Neuronal stem cell (in vitro differentiated cells): ENCODE measurements around the gene GJB4.

ENCODE experiments used
- DNase-seq: peaks from one replicate; pipeline ENCODE4 v3.0.0-alpha.2; 2013; ENCODE audit warnings: low spot score
- H2AFZ ChIP-seq: one replicate; pipeline ENCODE4 v1.6.1; 2013; ENCODE audit warnings: mild to moderate bottlenecking, low read length, inconsistent platforms
- H2AK5ac ChIP-seq: 2 replicates; pipeline ENCODE4 v1.6.1; 2013; ENCODE audit warnings: low read depth, mild to moderate bottlenecking, inconsistent platforms, low read length, moderate library complexity, mixed read lengths
- H2BK120ac ChIP-seq: 2 replicates; pipeline ENCODE4 v1.6.1; 2013; ENCODE audit warnings: low read depth, mild to moderate bottlenecking, inconsistent platforms, low read length, moderate library complexity, mixed read lengths
- H2BK12ac ChIP-seq: one replicate; pipeline ENCODE4 v1.6.1; 2013; ENCODE audit warnings: low read length, inconsistent platforms
- H2BK15ac ChIP-seq: 2 replicates; pipeline ENCODE4 v1.6.1; 2013; ENCODE audit warnings: mild to moderate bottlenecking, low read length, inconsistent platforms, mixed read lengths
- H2BK5ac ChIP-seq: one replicate; pipeline ENCODE4 v1.6.1; 2013; ENCODE audit warnings: inconsistent platforms, mild to moderate bottlenecking, low read length, moderate library complexity
- H3K14ac ChIP-seq: one replicate; pipeline ENCODE4 v1.6.1; 2013; ENCODE audit warnings: low read length, inconsistent platforms
- H3K18ac ChIP-seq: 2 replicates; pipeline ENCODE4 v1.6.1; 2013; ENCODE audit warnings: low read length, inconsistent platforms
- H3K23ac ChIP-seq: 2 replicates; pipeline ENCODE4 v1.6.1; 2013; ENCODE audit warnings: low read depth, mild to moderate bottlenecking, mixed read lengths, low read length, inconsistent platforms; ENCODE audit not compliant: poor library complexity
- H3K27ac ChIP-seq: replicated peaks from 3 replicates; pipeline ENCODE4 v1.5.1; 2013; ENCODE audit warnings: low read length, inconsistent platforms
- H3K27me3 ChIP-seq, 3 experiments: 2 replicates each; pipeline ENCODE4 v1.6.1; 2013; ENCODE audit warnings: low read length in 3 of 3, mild to moderate bottlenecking in 2 of 3, inconsistent platforms in 1 of 3, low read depth in 1 of 3, mixed read lengths in 1 of 3, moderate library complexity in 1 of 3; ENCODE audit not compliant: control insufficient read depth in 3 of 3, insufficient read depth in 3 of 3
- H3K36me3 ChIP-seq, 2 donors: replicated peaks in 1 of 2; 2 replicates each; pipeline ENCODE4 v1.6.1; 2013; ENCODE audit warnings: low read length in 2 of 2; ENCODE audit not compliant: control insufficient read depth in 2 of 2, insufficient read depth in 2 of 2
- H3K4ac ChIP-seq: 2 replicates; pipeline ENCODE4 v1.6.1; 2013; ENCODE audit warnings: inconsistent platforms, mild to moderate bottlenecking, low read length, moderate library complexity
- H3K4me1 ChIP-seq, 2 donors: 1 replicate in 1 of 2; 2 replicates in 1 of 2; pipeline ENCODE4 v1.6.1; 2013; ENCODE audit warnings: low read length in 2 of 2, low read depth in 1 of 2; ENCODE audit not compliant: control insufficient read depth in 2 of 2, insufficient read depth in 1 of 2
- H3K4me2 ChIP-seq: one replicate; pipeline ENCODE4 v1.6.1; 2013; ENCODE audit warnings: mild to moderate bottlenecking, low read length, inconsistent platforms; ENCODE audit not compliant: insufficient read depth, poor library complexity, severe bottlenecking
- H3K4me3 ChIP-seq, 2 donors: 2 replicates each; pipeline ENCODE4 v1.5.1; 2013; ENCODE audit warnings: low read length in 2 of 2, mild to moderate bottlenecking in 2 of 2, inconsistent platforms in 1 of 2, moderate library complexity in 1 of 2
- H3K79me1 ChIP-seq: one replicate; pipeline ENCODE4 v1.6.1; 2013; ENCODE audit warnings: low read depth, mild to moderate bottlenecking, inconsistent platforms, low read length, moderate library complexity
- H3K9ac ChIP-seq: one replicate; pipeline ENCODE4 v1.6.1; 2013; ENCODE audit warnings: mild to moderate bottlenecking, low read depth, low read length, inconsistent platforms; ENCODE audit not compliant: poor library complexity
- H3K9me3 ChIP-seq, 2 donors: replicated peaks in 1 of 2; 2 replicates each; pipeline versions ENCODE3 to v1.6.1; 2013; ENCODE audit warnings: low read length in 2 of 2, mild to moderate bottlenecking in 2 of 2, inconsistent platforms in 1 of 2, low read depth in 1 of 2, mixed read lengths in 1 of 2, moderate library complexity in 1 of 2; ENCODE audit not compliant: control insufficient read depth in 2 of 2, insufficient read depth in 1 of 2
- H4K8ac ChIP-seq: one replicate; pipeline ENCODE4 v1.6.1; 2013; ENCODE audit warnings: low read depth, mild to moderate bottlenecking, inconsistent platforms, low read length, moderate library complexity
- H4K91ac ChIP-seq: one replicate; pipeline ENCODE4 v1.6.1; 2013; ENCODE audit warnings: low read length, low read depth, mild to moderate bottlenecking, inconsistent platforms; ENCODE audit not compliant: poor library complexity
- WGBS, 2 donors: extraction: QIAGEN DNeasy Blood & Tissue Kit; methylation state at CpG; one replicate each; pipeline ENCODE4 v1.1.7; 2013; ENCODE audit warnings: missing lambda C conversion rate in 2 of 2, mixed read lengths in 1 of 2; ENCODE audit not compliant: insufficient read length in 2 of 2, insufficient replicate concordance in 1 of 2; ENCODE audit errors: extremely low coverage in 2 of 2; 5-methylcytosine and 5-hydroxymethylcytosine counted together

The GJB4 gene

GRCh38 chr1:34784751-34785221 is 25.2 kb downstream of the GJB4 start:
- Histone ChIP-seq H3K4ac (no peak overlapping the region), H4K91ac (no peak overlapping the region), H3K9ac (no peak overlapping the region), H3K79me1 (no peaks in the 10 kb centered on the region), H3K36me3 (no peaks in the 10 kb centered on the region), H2BK15ac (no peak overlapping the region), H3K4me1 (peaks cover 0 to 6% of the 10 kb centered on the region in 2 donors), H2BK12ac (no peak overlapping the region), H3K4me3 (no peak overlapping the region), H3K18ac (no peak overlapping the region), H4K8ac (no peak overlapping the region), H2AK5ac (no peak overlapping the region), H3K4me2 (no peak overlapping the region), H3K27ac (no peak overlapping the region), H3K27me3 (peaks cover 11 to 40% (median 32%) of the 10 kb centered on the region in 3 experiments), H3K14ac (no peak overlapping the region), H3K9me3 (peaks cover 2 to 5% of the 10 kb centered on the region in 2 donors), H3K23ac (peak overlapping the region; percentile 39), H2BK5ac (no peak overlapping the region), H2AFZ (no peak overlapping the region), H2BK120ac (no peak overlapping the region)
- no CpG with 5 or more reads among the region's 28 CpGs for WGBS, 2 donors
- DNase-seq = no peak

GRCh38 chr1:34785231-34785874 is 25.8 kb downstream of the GJB4 start:
- H3K79me1 ChIP-seq = no peaks in the 10 kb centered on the region
- DNase-seq = no peak
- H3K36me3 ChIP-seq = no peaks in the 10 kb centered on the region
- no peak overlapping the region for H2BK12ac ChIP-seq
- peak overlapping the region; percentile 39 for H3K23ac ChIP-seq
- no peak overlapping the region for H4K91ac ChIP-seq
- no peak overlapping the region for H2AFZ ChIP-seq
- H2AK5ac ChIP-seq = no peak overlapping the region
- no peak overlapping the region for H3K18ac ChIP-seq
- H2BK15ac ChIP-seq = no peak overlapping the region
- no peak overlapping the region for H2BK120ac ChIP-seq
- no peak overlapping the region for H3K4me2 ChIP-seq
- no peak overlapping the region for H3K4me3 ChIP-seq
- H3K9ac ChIP-seq = peak overlapping the region; percentile 24
- H4K8ac ChIP-seq = no peak overlapping the region
- H3K27me3 ChIP-seq = peaks cover 11 to 34% (median 27%) of the 10 kb centered on the region in 3 experiments
- H3K27ac ChIP-seq = no peak overlapping the region
- WGBS, 2 donors = no CpG with 5 or more reads among the region's 22 CpGs
- H3K14ac ChIP-seq = no peak overlapping the region
- no peak overlapping the region for H3K4ac ChIP-seq
- peaks cover 0 to 6% of the 10 kb centered on the region in 2 donors for H3K4me1 ChIP-seq
- no peak overlapping the region for H2BK5ac ChIP-seq
- peaks cover 2 to 5% of the 10 kb centered on the region in 2 donors for H3K9me3 ChIP-seq

- Histone ChIP-seq H4K8ac (no peak overlapping the region), H3K4me2 (no peak overlapping the region), H2BK15ac (no peak overlapping the region), H3K79me1 (no peaks in the 10 kb centered on the region), H2AFZ (no peak overlapping the region), H3K4me1 (peaks cover 0 to 6% of the 10 kb centered on the region in 2 donors), H3K27ac (no peak overlapping the region), H3K18ac (no peak overlapping the region), H3K27me3 (peaks cover 11 to 28% (median 20%) of the 10 kb centered on the region in 3 experiments), H3K4me3 (no peak overlapping the region), H2BK120ac (no peak overlapping the region), H3K4ac (no peak overlapping the region), H3K36me3 (no peaks in the 10 kb centered on the region), H3K9ac (no peak overlapping the region), H2BK12ac (no peak overlapping the region), H2AK5ac (no peak overlapping the region), H3K14ac (no peak overlapping the region), H3K23ac (no peak overlapping the region), H4K91ac (no peak overlapping the region), H2BK5ac (no peak overlapping the region), H3K9me3 (peaks cover 2 to 5% of the 10 kb centered on the region in 2 donors)
- WGBS, 2 donors = no CpG with 5 or more reads among the region's 4 CpGs
- no peak for DNase-seq
Measured at GRCh38 chr1:34785875-34786470, 26.4 kb downstream of the GJB4 start.

- DNase-seq = peak; percentile 51
- Histone ChIP-seq H3K4me3 (no peak overlapping the region), H4K91ac (no peak overlapping the region), H2BK120ac (no peak overlapping the region), H3K36me3 (no peaks in the 10 kb centered on the region), H2AK5ac (no peak overlapping the region), H3K4me2 (no peak overlapping the region), H3K23ac (peak overlapping the region; percentile 14), H3K27ac (no peak overlapping the region), H2BK5ac (no peak overlapping the region), H3K9ac (no peak overlapping the region), H2BK12ac (no peak overlapping the region), H3K4me1 (peaks cover 0 to 3% of the 10 kb centered on the region in 2 donors), H3K9me3 (peaks cover 2 to 5% of the 10 kb centered on the region in 2 donors), H3K18ac (no peak overlapping the region), H2AFZ (peak overlapping the region; percentile 1), H3K27me3 (peaks cover 4 to 22% (median 13%) of the 10 kb centered on the region in 3 experiments), H2BK15ac (no peak overlapping the region), H4K8ac (no peak overlapping the region), H3K79me1 (no peaks in the 10 kb centered on the region), H3K4ac (no peak overlapping the region), H3K14ac (peak overlapping the region; percentile 11)
- no CpG with 5 or more reads among the region's 14 CpGs for WGBS, 2 donors
Measured at GRCh38 chr1:34786521-34787325, 27.2 kb downstream of the GJB4 start.
